OCI-LY1 (cell line): ENCODE data around the gene POU3F3.

Source experiments
- H2AFZ ChIP-seq: fragments of 200-600 bp; sonication (generic), shearing (Covaris generic); 2 replicates; pipeline ENCODE4 v1.6.0; 2014; ENCODE audit warnings: antibody characterized with exemption, mild to moderate bottlenecking, low read length
- H3F3A ChIP-seq: fragments of 200-600 bp; sonication (generic), shearing (Covaris generic); 2 replicates; pipeline ENCODE4 v1.6.0; 2014; ENCODE audit warnings: mild to moderate bottlenecking, antibody characterized with exemption, low read length, moderate library complexity; ENCODE audit not compliant: insufficient read depth
- H3K27ac ChIP-seq: fragments of 200-600 bp; sonication (generic); 2 replicates; pipeline ENCODE4 v1.5.1; 2014; ENCODE audit warnings: low read length, mixed run types, mild to moderate bottlenecking, low read depth; ENCODE audit not compliant: poor library complexity, severe bottlenecking
- H3K27me3 ChIP-seq: fragments of 200-600 bp; sonication (generic); 2 replicates; pipeline ENCODE4 v1.6.0; 2014; ENCODE audit warnings: antibody characterized with exemption, mild to moderate bottlenecking, low read length, moderate library complexity; ENCODE audit not compliant: insufficient read depth
- H3K36me3 ChIP-seq: fragments of 200-600 bp; sonication (generic); 2 replicates; pipeline ENCODE4 v1.6.1; 2014; ENCODE audit warnings: mild to moderate bottlenecking, antibody characterized with exemption, low read length, moderate library complexity, mixed read lengths; ENCODE audit not compliant: insufficient read depth
- H3K4me1 ChIP-seq: fragments of 200-600 bp; sonication (generic); 2 replicates; pipeline ENCODE4 v1.5.1; 2014; ENCODE audit warnings: mild to moderate bottlenecking, low read length, moderate library complexity; ENCODE audit not compliant: insufficient read depth, severe bottlenecking
- H3K4me2 ChIP-seq: fragments of 200-600 bp; sonication (generic), shearing (Covaris generic); 2 replicates; pipeline ENCODE4 v1.6.1; 2014; ENCODE audit warnings: low read length
- H3K4me3 ChIP-seq: fragments of 200-600 bp; sonication (generic); 2 replicates; pipeline ENCODE4 v1.5.1; 2014; ENCODE audit warnings: low read length, low read depth, mild to moderate bottlenecking, mixed read lengths; ENCODE audit not compliant: poor library complexity, severe bottlenecking
- H3K79me2 ChIP-seq: fragments of 200-600 bp; shearing (Covaris generic); 2 replicates; pipeline ENCODE4 v1.6.1; 2016; ENCODE audit warnings: mixed run types, low read length, mixed read lengths; ENCODE audit not compliant: insufficient read depth
- H3K9ac ChIP-seq: fragments of 200-600 bp; sonication (generic), shearing (Covaris generic); 2 replicates; pipeline ENCODE4 v1.6.1; 2014; ENCODE audit warnings: mild to moderate bottlenecking, low read length, mixed read lengths
- H3K9me2 ChIP-seq: fragments of 200-600 bp; sonication (generic), shearing (Covaris generic); 2 replicates; pipeline ENCODE4 v1.6.1; 2014; ENCODE audit warnings: low read depth, mild to moderate bottlenecking, low read length, mixed read lengths
- H3K9me3 ChIP-seq: fragments of 200-600 bp; shearing (Covaris generic); 2 replicates; pipeline ENCODE4 v1.6.1; 2014; ENCODE audit warnings: low read length, mixed read lengths
- H4K20me1 ChIP-seq: fragments of 200-600 bp; sonication (generic), shearing (Covaris generic); 2 replicates; pipeline ENCODE4 v1.6.0; 2016; ENCODE audit warnings: mild to moderate bottlenecking, low read length; ENCODE audit not compliant: insufficient read depth
- EZH2 ChIP-seq: fragments of 200-600 bp; sonication (generic), shearing (Covaris generic); IDR thresholded peaks from 2 replicates; pipeline ENCODE4 v1.8.0; 2017; ENCODE audit warnings: borderline replicate concordance, mixed run types, mild to moderate bottlenecking, antibody characterized with exemption, low read length, moderate library complexity, mixed read lengths
- TF ChIP-seq, protein P1 (sequence below): fragments of 200-600 bp; sonication (generic), shearing (Covaris generic); IDR thresholded peaks from 2 replicates; pipeline ENCODE4 v1.5.1; 2017; ENCODE audit warnings: mild to moderate bottlenecking, antibody characterized with exemption, low read length, moderate library complexity, mixed read lengths

POU3F3 gene

DNA sequence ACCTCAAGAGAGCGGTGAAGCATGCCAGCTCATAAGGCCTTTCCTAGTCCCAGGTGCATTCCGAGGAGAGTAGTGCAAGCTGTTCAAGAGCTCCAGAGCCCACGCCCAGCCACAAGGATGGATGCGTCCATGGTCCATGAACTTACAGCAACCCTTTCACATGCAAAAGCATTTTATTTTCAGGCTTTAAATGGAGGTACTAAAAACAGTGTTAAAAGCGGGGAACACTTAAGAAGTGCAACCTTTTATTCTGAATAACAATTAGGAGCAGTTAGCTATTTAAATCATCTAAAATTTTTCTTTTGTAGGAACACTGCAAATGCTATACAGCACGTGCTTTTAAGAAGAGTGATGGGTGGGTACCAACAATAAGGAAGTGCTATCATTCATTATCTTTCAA, 33.8 kb downstream of the POU3F3 start:
- Histone ChIP-seq H3K4me2 (no peak overlapping the region), H3K4me1 (peaks cover 4% of the 10 kb centered on the region), H3K9me3 (no peaks in the 10 kb centered on the region), H3K9me2 (no peaks in the 10 kb centered on the region), H3K79me2 (no peaks in the 10 kb centered on the region), H3K9ac (no peak overlapping the region), H3F3A (no peaks in the 10 kb centered on the region), H4K20me1 (no peaks in the 10 kb centered on the region), H2AFZ (no peak overlapping the region), H3K27ac (no peak overlapping the region), H3K4me3 (no peak overlapping the region), H3K36me3 (no peaks in the 10 kb centered on the region), H3K27me3 (peaks cover 3% of the 10 kb centered on the region; the same call in 1 of the 2 replicates)
- TF ChIP-seq, protein P1, sequence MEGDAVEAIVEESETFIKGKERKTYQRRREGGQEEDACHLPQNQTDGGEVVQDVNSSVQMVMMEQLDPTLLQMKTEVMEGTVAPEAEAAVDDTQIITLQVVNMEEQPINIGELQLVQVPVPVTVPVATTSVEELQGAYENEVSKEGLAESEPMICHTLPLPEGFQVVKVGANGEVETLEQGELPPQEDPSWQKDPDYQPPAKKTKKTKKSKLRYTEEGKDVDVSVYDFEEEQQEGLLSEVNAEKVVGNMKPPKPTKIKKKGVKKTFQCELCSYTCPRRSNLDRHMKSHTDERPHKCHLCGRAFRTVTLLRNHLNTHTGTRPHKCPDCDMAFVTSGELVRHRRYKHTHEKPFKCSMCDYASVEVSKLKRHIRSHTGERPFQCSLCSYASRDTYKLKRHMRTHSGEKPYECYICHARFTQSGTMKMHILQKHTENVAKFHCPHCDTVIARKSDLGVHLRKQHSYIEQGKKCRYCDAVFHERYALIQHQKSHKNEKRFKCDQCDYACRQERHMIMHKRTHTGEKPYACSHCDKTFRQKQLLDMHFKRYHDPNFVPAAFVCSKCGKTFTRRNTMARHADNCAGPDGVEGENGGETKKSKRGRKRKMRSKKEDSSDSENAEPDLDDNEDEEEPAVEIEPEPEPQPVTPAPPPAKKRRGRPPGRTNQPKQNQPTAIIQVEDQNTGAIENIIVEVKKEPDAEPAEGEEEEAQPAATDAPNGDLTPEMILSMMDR, result no peak
- TF ChIP-seq EZH2, result no peak

DNA sequence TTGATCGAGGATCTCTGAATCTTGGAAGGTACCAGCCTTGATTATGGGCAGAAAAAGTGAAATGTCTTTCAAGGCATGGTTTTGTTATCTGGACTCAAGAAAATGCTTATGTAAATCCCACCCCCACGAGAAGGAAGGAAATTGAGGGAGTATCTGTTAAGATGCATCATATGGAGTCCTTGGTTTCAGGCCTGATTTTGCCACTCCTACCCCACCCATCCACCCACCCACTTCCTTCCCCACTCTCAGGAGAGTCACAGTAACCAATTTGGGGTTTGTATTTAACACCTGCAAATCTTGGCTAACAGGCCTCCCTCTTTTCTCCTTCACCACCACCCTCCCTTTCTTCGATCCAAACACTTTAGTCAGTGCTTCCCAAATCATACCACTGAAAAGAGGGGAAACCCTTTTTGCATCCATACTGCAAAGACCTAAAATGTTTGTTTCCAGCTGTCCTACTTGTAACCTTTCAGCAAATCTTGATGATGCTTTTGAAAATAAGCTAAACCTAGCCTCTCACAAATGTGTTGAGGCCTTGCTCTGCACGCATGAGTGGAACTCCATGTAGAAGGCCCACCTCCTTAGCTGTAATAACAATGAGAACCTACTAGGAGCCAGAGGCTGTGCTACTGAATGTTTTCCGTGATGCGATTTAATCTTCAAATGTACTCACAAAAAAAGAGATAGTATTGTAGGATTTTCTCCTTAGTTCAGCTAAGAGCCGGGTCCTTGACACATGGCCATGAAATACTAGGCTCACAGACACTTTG, 34.8 kb downstream of the POU3F3 start:
- H2AFZ ChIP-seq, result no peak overlapping the region
- no peaks in the 10 kb centered on the region for H3K36me3 ChIP-seq
- H4K20me1 ChIP-seq, result no peaks in the 10 kb centered on the region
- peaks cover 3% of the 10 kb centered on the region; the same call in 1 of the 2 replicates for H3K27me3 ChIP-seq
- no peaks in the 10 kb centered on the region for H3K79me2 ChIP-seq
- H3K9ac ChIP-seq, result no peak overlapping the region
- no peaks in the 10 kb centered on the region for H3K9me3 ChIP-seq
- H3K9me2 ChIP-seq, result no peaks in the 10 kb centered on the region
- H3K4me3 ChIP-seq, result no peak overlapping the region
- H3K27ac ChIP-seq, result no peak overlapping the region
- H3F3A ChIP-seq, result no peaks in the 10 kb centered on the region
- H3K4me2 ChIP-seq, result peak overlapping the region; percentile 17; the same call in 1 of the 2 replicates
- TF ChIP-seq, protein P1, result no peak
- no peak for TF ChIP-seq EZH2
- H3K4me1 ChIP-seq, result peaks cover 4% of the 10 kb centered on the region

- TF ChIP-seq, protein P1, result no peak
- no peak for TF ChIP-seq EZH2
Observed at GRCh38 chr2:104889291-104889959, 35.5 kb downstream of the POU3F3 start.

More at GRCh38 chr2:104889291-104889959, 35.5 kb downstream of the POU3F3 start:
- Histone ChIP-seq H3K4me2 (peak overlapping the region; percentile 17; the same call in 1 of the 2 replicates), H3K9ac (no peak overlapping the region), H3K27ac (no peak overlapping the region), H2AFZ (no peak overlapping the region), H3K27me3 (no peaks in the 10 kb centered on the region; the same call in 1 of the 2 replicates), H3F3A (no peaks in the 10 kb centered on the region), H3K79me2 (no peaks in the 10 kb centered on the region), H3K4me1 (peaks cover 4% of the 10 kb centered on the region), H3K9me3 (no peaks in the 10 kb centered on the region), H3K4me3 (no peak overlapping the region), H3K36me3 (no peaks in the 10 kb centered on the region), H3K9me2 (no peaks in the 10 kb centered on the region), H4K20me1 (no peaks in the 10 kb centered on the region)
